ENCODE results near the gene RPS19BP1. TPM values are rescaled to one million over a fixed set of nuclear protein-coding genes. Genes with fewer than 3 reads are reported as not detected.
A peak's percentile ranks its signal among the peaks of the same experiment; 100 is the strongest.
"Not testable (repeated sequence)": the region's sequence is repeated elsewhere in the genome, so short reads cannot be mapped to it uniquely, and the experiment has no call there.

Gene RPS19BP1
- total RNA-seq, 1 experiment from 2014 or later = 210 TPM

GRCh38 chr22:39527481-39527961 is 5.0 kb downstream of the RPS19BP1 start:
- Histone ChIP-seq H3K36me3 (replicated peaks; ENCODE audit: control insufficient read depth, insufficient read depth, low read length) (peaks cover 30% of the 10 kb centered on the region), H3K27me3 (ENCODE audit: control insufficient read depth, insufficient read depth, low read length) (no peaks in the 10 kb centered on the region), H3K4me3 (ENCODE audit: insufficient read depth, low read depth, low read length) (no peak overlapping the region)
- peak; percentile 61 for DNase-seq

- Histone ChIP-seq H3K4me3 (ENCODE audit: insufficient read depth, low read depth, low read length) (no peak overlapping the region), H3K36me3 (replicated peaks; ENCODE audit: control insufficient read depth, insufficient read depth, low read length) (peaks cover 35% of the 10 kb centered on the region), H3K27me3 (ENCODE audit: control insufficient read depth, insufficient read depth, low read length) (no peaks in the 10 kb centered on the region)
- DNase-seq = peak; percentile 55
These were observed 5.8 kb downstream of the RPS19BP1 start for GRCh38 chr22:39526736-39527171.

GRCh38 chr22:39525658-39525975 is 6.9 kb downstream of the RPS19BP1 start:
- H3K27me3 ChIP-seq (ENCODE audit: control insufficient read depth, insufficient read depth, low read length) = no peaks in the 10 kb centered on the region
- H3K4me3 ChIP-seq (ENCODE audit: insufficient read depth, low read depth, low read length) = no peak overlapping the region
- peak; percentile 61 for DNase-seq
- H3K36me3 ChIP-seq (replicated peaks; ENCODE audit: control insufficient read depth, insufficient read depth, low read length) = peaks cover 41% of the 10 kb centered on the region

- Histone ChIP-seq H3K4me3 (ENCODE audit: insufficient read depth, low read depth, low read length) (no peak overlapping the region), H3K36me3 (replicated peaks; ENCODE audit: control insufficient read depth, insufficient read depth, low read length) (peaks cover 41% of the 10 kb centered on the region), H3K27me3 (ENCODE audit: control insufficient read depth, insufficient read depth, low read length) (no peaks in the 10 kb centered on the region)
- peak; percentile 66 for DNase-seq
These were observed 7.5 kb downstream of the RPS19BP1 start for GRCh38 chr22:39524753-39525657.

- Histone ChIP-seq H3K36me3 (replicated peaks; ENCODE audit: control insufficient read depth, insufficient read depth, low read length) (peaks cover 38% of the 10 kb centered on the region), H3K4me3 (ENCODE audit: insufficient read depth, low read depth, low read length) (no peak overlapping the region), H3K27me3 (ENCODE audit: control insufficient read depth, insufficient read depth, low read length) (no peaks in the 10 kb centered on the region)
- peak; percentile 61 for DNase-seq
These were observed 8.3 kb downstream of the RPS19BP1 start for GRCh38 chr22:39524089-39524752.

- Histone ChIP-seq H3K4me3 (ENCODE audit: insufficient read depth, low read depth, low read length) (peak overlapping the region; percentile 17; the same call in 1 of the 2 replicates), H3K36me3 (replicated peaks; ENCODE audit: control insufficient read depth, insufficient read depth, low read length) (peaks cover 29% of the 10 kb centered on the region), H3K27me3 (ENCODE audit: control insufficient read depth, insufficient read depth, low read length) (0 out of 2 replicates have a peak, but pooled peaks cover under 1% of the 10 kb centered on the region)
- no peak for DNase-seq
These were observed 9.8 kb downstream of the RPS19BP1 start for GRCh38 chr22:39522567-39523300.

GRCh38 chr22:39522091-39522490 is 10.5 kb downstream of the RPS19BP1 start:
- DNase-seq; H3K27me3 ChIP-seq (ENCODE audit: control insufficient read depth, insufficient read depth, low read length): not testable (repeated sequence)
- peaks cover 29% of the 10 kb centered on the region for H3K36me3 ChIP-seq (replicated peaks; ENCODE audit: control insufficient read depth, insufficient read depth, low read length)
- peak overlapping the region; percentile 100; the same call in 1 of the 2 replicates for H3K4me3 ChIP-seq (ENCODE audit: insufficient read depth, low read depth, low read length)

GRCh38 chr22:39521106-39521885 is 11.3 kb downstream of the RPS19BP1 start:
- H3K27me3 ChIP-seq (ENCODE audit: control insufficient read depth, insufficient read depth, low read length); DNase-seq: not testable (repeated sequence)
- peaks cover 30% of the 10 kb centered on the region for H3K36me3 ChIP-seq (replicated peaks; ENCODE audit: control insufficient read depth, insufficient read depth, low read length)
- H3K4me3 ChIP-seq (ENCODE audit: insufficient read depth, low read depth, low read length) = peak overlapping the region; percentile 100

GRCh38 chr22:39520226-39521105 is 12.1 kb downstream of the RPS19BP1 start, which contains the start of gene ATF4:
Gene ATF4 (plus strand): TSS chr22:39520562. CDS start chr22:39521446, 884 bp downstream.
- Histone ChIP-seq H3K36me3 (replicated peaks; ENCODE audit: control insufficient read depth, insufficient read depth, low read length) (peaks cover 30% of the 10 kb centered on the region), H3K27me3 (ENCODE audit: control insufficient read depth, insufficient read depth, low read length) (peaks cover 2% of the 10 kb centered on the region; the same call in 1 of the 2 replicates), H3K4me3 (ENCODE audit: insufficient read depth, low read depth, low read length) (peak within 1 kb of the TSS; percentile 100)
- DNase-seq = peak; percentile 92

GRCh38 chr22:39519681-39520225 is 12.8 kb downstream of the RPS19BP1 start:
- peak overlapping the region; percentile 100 for H3K4me3 ChIP-seq (ENCODE audit: insufficient read depth, low read depth, low read length)
- H3K36me3 ChIP-seq (replicated peaks; ENCODE audit: control insufficient read depth, insufficient read depth, low read length) = peaks cover 37% of the 10 kb centered on the region
- peak; percentile 99 for DNase-seq
- H3K27me3 ChIP-seq (ENCODE audit: control insufficient read depth, insufficient read depth, low read length) = peaks cover 2% of the 10 kb centered on the region; the same call in 1 of the 2 replicates

- Histone ChIP-seq H3K27me3 (ENCODE audit: control insufficient read depth, insufficient read depth, low read length) (peaks cover 2% of the 10 kb centered on the region; the same call in 1 of the 2 replicates), H3K4me3 (ENCODE audit: insufficient read depth, low read depth, low read length) (peak overlapping the region; percentile 100), H3K36me3 (replicated peaks; ENCODE audit: control insufficient read depth, insufficient read depth, low read length) (peaks cover 37% of the 10 kb centered on the region)
- DNase-seq = peak; percentile 71
These were observed 13.4 kb downstream of the RPS19BP1 start for GRCh38 chr22:39518996-39519680.

- DNase-seq = no peak
- H3K36me3 ChIP-seq (replicated peaks; ENCODE audit: control insufficient read depth, insufficient read depth, low read length) = peaks cover 40% of the 10 kb centered on the region
- H3K4me3 ChIP-seq (ENCODE audit: insufficient read depth, low read depth, low read length) = peak overlapping the region; percentile 100; the same call in 1 of the 2 replicates
- peaks cover 2% of the 10 kb centered on the region; the same call in 1 of the 2 replicates for H3K27me3 ChIP-seq (ENCODE audit: control insufficient read depth, insufficient read depth, low read length)
These were observed 14.3 kb downstream of the RPS19BP1 start for GRCh38 chr22:39518144-39518786.

Data from H7 (cell line).